Fibroblast of peridontal ligament (primary cell): Measurements from ENCODE around the gene DOC2B.
A peak's percentile ranks its signal among the peaks of the same experiment; 100 is the strongest.
"Not testable (repeated sequence)": the region's sequence is repeated elsewhere in the genome, so short reads cannot be mapped to it uniquely, and the experiment has no call there.

Experiments used
- DNase-seq: peaks from one replicate; pipeline ENCODE4 v3.0.0-alpha.2; 2010; ENCODE audit errors: extremely low read depth

The DOC2B gene

DNA sequence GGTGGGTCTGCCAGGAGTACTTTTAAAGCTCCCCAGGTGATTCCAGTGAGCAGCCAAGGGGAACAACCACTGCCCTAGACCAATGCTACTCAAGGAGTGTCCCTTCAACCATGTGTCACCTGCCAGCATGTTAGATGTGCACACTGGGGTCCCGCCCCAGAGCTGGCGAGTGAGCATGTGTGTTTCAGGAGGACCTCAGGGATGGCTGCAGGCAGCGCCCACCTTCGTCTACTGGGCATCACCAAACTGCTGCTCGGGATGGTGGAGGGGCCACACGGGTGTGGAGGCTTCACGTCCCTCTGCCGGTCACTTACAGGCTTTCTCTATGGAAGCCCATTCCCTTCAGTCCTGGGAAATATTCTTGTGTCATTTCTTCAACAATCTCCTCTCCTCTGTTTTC, 29.0 kb upstream of the DOC2B start:
- no peak for DNase-seq

DNA sequence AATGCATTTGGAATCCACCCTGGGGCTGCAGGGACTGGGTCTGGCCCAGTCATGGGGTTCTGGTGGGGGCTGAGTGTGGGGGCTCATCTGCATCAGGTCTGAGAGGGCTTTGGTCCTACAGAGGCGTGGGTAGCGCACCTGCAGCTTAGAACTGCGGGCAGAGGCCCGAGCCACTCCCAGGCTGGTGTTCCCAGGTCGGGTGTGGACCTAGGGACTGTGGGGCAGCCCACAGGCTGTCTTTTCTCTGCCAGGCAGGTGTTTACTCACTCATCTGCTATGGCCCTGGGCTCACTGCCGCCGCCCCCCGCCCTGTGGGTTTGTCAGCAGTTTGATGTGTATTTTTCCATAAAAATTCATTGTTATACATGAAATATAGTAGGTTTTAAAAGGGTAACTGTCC, 27.0 kb upstream of the DOC2B start:
- DNase-seq, result no peak

DNA sequence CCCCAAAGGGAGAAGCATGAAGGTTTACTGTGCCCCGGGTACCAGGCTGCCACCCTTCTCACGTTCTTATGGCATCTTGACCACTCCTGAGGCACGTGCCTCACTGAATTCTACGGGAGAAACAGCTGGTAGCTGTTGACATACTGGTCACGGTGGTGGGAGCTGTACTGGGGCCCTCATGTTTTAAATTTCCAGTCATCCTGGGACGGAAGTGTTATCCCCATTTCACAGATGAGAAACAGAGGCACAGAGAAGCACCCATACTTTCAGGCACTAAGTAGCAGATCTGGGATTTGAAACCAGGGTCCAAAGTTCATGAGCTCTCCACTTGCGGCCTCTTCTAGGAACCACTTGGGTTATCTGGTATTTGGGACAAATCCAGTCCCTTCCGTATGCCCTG, 26.3 kb upstream of the DOC2B start:
- DNase-seq, result no peak

DNA sequence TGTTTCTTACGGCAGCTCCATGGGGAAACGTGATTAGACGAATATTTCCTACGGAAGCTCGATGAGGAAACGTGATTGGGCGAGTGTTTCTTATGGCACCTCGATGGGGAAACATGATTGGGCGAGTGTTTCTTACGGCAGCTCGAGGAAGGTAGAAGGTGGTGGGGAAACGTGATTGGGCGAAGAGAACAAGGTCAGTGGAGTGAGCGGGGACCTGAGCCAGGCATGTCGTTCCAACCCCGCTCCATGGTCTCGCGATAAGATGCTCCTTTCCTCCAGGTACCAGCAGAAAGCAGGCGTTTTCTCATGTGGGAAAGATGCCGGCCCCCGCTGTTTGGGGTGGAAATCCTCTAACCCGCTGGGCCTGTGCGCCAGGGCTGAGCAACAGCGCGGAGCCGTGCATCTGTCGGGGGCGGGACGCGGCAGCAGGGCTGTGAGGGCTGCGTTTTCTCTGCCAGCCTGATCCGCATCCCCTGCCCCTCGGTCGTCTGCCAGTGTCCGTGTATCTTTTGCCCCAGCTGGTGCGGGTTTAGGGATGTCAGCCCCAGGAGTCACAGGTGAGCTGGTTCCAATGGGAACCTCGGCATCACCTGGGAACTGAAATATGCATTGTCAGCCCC, 25.6 kb upstream of the DOC2B start:
- no peak for DNase-seq

DNA sequence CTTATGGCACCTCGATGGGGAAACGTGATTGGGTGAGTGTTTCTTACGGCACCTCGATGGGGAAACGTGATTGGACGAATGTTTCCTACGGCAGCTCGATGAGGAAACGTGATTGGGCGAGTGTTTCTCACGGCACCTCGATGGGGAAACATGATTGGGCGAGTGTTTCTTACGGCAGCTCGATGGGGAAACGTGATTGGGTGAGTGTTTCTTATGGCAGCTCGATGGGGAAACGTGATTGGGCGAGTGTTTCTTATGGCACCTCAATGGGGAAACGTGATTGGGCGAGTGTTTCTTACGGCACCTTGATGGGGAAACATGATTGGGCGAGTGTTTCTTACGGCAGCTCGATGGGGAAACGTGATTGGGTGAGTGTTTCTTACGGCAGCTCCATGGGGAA, 25.0 kb upstream of the DOC2B start:
- not testable (repeated sequence) for DNase-seq

DNA sequence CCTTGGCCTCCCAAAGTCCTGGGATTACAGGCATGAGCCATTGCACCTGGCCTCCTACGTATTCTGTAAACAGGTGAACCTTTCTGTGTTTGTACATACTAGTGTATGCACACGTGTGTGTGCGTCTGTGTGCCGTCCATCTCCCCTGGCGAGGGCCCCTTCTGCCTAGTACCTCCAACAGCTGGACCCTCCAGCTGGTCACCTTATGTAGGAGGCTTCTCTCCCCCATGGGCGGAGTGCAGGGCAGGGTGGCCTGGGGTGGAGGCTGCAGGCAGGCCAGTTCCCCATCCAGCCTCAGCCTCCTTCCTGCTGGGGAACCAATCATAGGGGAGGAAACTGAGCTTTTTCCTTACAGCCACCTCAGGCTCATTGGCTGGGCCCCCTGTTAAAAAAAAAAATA, 24.4 kb upstream of the DOC2B start:
- DNase-seq, result no peak

DNA sequence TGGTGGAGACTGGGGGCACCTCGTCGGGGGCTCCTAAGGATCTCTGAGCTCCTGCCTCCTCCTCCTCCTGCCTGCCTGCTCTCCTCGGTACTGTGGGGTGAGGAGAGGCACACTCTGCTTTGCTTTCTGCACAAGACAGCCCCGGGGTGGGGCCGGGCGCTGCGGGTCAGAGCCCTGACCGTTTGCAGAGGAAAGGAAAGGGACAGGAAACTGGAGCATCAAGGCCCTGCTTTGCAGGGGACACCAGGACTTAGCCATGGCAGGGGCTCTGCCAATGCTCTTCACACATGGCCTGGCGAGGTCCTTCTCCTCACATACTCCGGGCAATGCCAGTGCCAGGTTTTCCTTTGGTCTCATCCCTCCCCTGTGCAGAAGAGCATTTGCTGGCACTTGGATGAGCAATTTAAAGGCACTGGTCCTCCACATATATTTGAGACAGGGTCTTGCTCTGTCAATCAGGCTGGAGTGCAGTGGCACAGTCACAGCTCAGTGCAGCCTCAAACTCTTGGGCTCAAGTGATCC, 23.8 kb upstream of the DOC2B start:
- DNase-seq, result no peak

DNA sequence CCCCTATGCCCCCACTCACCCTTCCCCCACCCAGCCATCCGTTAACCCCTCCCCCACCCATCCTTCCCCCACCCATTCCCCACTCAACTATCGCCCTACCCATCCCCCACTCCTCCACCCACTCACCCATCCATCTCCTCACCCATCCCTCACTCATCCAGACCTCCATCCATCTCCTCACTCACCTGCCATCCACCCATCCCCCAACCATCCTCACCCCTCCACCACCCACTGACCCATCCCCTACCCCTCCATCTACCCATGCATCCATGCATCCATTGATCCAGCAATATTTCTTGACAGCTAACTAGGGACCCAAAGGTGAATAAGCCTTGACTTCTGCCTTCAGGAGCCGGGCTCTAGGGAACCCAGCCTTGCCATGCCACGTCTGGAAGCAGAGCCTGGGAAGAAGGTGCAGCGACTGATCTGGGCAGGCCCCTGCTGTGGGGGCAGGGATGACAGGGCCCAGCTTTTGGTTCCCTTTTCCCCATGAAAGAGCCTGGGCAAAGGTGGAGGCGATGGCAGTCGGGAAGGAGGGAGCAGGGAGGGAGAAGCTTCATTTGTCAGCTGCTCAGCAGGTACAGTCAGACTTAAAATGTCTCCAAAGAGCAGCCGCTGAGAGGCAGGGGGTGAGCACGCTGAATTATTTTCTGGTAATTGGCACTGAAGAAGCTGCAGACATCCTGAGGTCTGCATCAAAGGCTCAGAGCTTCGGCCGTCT, 23.1 kb upstream of the DOC2B start:
- no peak for DNase-seq

DNA sequence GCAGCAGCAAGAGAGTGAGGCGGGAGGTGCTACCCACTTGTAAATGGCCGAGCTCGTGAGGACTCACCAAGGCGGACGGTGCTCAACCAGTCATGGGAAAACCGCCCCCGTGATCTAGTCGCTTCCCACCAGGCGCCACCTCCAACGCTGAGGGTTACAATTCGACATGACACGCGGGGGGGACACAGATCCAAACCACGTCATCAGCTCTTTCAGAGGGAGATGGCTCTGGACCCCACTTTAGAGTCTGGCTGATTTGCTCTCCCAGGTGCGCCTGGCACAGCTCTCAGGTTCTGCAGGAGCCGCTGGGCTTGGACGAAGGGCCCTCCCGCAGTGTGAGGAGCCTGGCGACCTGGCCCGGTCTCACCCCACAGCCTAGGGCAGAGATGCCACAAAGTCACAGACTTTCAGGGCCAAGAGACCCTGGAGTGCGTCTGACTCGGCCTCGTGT, 21.1 kb upstream of the DOC2B start:
- DNase-seq, result no peak

DNA sequence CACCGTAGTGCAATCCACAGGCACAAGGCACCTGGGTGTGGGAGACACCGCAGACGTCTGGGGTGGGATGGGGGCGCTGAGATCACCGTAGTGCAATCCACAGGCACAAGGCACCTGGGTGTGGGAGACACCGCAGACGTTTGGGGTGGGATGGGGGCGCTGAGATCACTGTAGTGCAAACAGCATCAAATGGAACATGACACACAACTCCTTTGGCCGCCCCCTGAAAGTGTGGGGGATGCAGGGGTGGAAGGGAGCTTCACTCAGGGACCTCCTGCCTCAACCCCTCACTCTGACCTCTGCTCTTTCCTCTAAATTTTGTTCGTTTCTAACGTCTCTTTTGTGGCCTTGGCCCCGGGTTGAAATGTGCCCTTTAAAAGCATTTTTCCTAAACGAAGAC, 20.3 kb upstream of the DOC2B start:
- DNase-seq, result not testable (repeated sequence)

DNA sequence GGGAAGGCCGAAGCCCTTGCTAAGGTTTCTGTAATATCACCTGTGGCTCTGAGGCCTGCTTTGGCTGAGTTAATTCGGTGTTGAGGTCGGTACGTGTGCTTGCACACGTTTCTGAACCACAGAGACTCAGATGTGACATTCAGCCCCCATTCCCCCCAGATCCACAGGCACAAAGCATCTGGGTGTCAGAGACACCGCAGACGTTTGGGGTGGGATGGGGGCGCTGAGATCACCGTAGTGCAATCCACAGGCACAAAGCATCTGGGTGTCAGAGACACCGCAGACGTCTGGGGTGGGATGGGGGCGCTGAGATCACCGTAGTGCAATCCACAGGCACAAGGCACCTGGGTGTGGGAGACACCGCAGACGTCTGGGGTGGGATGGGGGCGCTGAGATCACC, 19.8 kb upstream of the DOC2B start:
- not testable (repeated sequence) for DNase-seq

DNA sequence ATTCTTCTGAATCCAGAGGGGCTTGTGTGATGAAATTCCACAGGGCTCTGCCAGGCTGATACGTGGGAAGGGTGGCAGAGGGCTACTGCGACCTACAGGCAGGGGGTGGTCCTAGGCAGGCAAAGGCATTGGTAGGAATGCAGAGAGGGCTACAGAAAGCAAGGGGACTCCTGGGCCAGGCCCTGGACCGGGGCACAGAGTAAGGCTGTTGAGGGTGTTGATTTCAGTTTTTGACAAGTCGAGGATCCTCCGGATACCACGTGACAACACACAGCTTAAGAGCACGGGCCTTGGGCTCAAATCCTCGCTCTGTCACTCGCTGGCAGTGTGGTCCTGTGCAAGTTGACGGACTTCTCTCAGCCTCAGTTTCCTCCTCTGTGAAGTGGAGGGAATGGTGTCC, 19.1 kb upstream of the DOC2B start:
- no peak for DNase-seq

DNA sequence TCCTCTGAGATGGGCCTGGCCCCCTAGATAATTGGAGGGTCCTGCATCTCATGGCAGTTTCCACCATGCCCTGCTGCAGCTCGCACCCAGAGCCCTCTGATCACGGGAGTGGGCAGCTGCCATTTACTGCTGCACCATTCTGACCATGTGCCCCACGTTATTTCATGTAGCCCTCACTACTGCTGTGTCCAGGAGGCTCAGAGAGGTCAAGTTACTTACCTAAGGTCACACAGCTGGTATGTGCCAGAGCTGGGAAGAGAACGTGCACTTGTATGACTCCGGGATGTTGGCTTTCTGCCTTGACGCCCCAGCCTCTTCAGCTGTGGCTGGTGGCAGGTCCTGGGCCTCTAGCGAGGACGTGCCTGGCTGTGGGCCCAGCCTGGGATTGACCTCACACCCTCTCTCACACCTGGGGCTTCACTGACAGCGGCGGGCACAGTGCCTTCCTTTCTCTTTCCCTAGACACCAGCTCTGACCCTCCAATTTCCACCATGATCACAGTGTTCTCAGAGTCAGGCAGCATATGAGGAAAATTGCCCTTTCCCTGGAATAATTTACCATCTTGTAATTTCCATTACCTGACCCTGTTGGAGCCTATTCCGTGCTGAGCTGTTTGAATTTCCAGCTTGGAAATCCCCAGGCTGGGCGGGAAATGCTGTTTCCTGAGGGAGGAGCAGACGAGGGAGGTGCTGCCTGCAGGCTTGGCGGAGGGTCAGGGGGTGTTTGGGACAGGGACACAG, 18.5 kb upstream of the DOC2B start:
- DNase-seq, result no peak

DNA sequence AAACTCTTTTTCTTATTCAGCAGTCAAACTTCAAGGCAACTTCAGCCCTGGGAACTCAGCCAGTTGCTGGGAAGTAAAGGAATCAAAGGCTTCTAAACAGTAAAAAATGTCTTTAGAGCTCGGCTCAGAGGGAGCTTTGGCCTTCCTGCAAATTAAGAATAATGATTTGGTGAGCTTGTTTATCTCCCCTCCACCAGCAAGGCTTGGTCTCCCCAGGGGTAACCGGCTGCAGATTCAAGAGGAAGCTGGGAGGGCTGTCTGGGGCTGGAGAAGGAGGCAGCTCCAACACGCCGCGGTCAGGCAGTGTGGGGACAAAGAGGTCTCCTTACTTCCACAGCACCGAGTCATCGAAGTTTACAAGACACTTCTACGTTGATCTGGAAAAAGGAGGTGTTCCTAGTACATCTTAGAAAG, 17.7 kb upstream of the DOC2B start:
- peak; percentile 21 for DNase-seq

DNA sequence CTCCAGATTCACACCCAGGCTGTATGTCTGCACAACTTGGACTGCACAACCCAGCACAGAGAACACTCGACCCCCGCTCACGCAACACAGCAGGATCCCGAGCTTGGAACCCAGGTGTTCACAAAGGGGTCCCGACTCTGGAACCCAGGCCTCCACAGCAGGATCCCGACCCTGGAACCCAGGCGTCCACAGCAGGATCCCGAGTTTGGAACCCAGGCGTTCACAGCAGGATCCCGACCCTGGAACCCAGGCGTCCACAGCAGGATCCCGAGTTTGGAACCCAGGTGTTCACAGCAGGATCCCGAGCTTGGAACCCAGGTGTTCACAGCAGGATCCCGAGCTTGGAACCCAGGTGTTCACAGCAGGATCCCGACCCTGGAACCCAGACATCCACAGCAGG, 16.8 kb upstream of the DOC2B start:
- DNase-seq, result not testable (repeated sequence)

DNA sequence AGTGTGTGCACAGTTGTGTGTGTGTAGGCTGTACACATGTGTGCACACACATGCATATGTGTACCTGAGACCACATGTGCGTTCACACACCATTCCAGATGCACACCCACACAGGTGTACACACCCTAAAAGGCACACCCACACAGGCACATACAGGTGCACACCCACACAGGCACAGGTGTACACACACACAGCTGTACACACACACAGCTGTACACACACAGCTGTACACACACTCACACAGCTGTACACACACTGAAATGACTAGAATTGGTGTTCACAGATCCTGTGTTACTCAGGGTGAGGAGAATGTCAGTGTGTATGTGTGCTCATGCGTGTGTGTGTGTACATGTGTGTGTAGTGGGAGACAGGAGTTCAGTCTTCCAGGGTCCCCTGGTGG, 15.9 kb upstream of the DOC2B start:
- DNase-seq, result no peak

DNA sequence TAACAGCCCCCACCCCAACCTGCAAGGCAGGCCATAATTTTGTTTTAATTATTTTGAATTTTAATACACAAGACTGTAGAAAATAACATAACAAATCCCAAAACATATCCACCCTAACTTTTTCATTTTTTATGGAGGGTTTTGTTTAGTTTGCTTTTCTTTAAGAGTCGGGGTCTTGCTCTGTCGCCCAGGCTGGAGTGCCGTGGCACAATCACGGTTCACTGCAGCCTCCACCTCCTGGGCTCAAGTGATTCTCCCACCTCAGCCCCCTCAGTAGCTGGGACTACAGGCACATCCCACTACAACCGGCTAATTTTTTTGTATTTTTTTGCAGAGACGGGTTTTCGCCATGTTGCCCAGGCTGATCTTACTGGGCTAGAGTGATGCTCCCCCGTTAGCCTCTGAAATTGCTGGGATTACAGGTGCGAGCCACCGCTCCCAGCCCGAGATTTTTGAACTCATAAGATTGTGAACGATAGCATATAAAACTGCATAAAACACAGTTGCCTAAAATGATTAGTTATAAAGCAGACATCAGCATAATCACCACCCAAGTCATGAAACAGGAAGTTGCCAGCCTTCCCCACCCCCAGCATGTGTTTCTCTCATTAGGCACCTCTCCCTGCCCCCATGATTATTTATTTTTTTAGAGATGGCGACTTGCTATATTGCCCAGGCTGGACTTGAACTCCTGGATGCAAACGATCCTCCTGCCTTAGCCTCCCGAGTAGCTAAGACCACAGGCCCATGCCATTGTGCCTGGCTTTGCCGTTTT, 13.6 kb upstream of the DOC2B start:
- no peak for DNase-seq

DNA sequence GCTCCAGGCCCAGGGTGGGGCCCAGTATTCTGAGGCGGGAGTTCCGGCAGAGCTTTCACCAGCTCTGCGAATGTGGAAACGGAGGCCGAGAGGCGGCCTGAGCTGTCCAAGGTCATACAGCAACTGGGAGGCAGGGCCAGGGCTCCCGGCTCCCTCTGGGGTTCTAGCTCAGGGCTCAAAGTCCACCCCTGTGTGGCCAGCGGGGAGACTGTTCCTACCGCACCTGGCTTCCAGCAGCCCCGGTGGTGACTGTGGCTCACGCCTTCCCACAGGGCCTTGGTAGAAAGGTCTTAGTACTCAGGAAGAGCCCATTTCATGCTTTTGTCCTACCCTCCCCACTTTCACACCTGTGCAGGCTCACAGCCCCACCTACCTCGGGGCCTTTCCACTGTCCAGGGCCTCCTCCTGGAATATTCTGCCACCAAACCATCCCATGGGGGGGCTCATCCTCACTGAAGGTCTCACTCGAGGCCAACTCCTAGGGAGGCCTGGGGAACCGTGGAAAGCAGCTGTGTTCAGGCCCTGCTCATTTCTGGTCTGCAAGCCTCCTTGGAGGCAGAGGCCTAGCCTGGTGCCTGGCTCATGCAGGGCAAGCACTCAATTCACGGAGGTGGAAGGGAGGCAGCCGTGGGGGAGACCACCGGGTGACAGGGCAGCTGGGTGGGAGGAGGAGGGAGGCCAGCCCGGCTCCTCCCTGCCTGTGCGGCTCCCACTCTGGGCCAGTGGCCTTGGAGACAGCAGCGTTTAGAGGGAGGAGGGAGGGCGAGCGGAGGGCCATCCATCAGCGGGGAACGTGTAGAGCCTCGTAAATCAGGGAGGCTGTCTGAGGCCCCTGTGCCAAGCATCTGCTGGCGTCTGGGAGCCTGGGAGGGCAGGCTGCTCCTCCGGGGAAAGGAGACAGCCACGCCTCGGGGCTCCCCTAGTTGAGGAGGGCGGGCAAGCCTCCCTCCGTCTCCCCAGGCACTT, 12.7 kb upstream of the DOC2B start:
- no peak for DNase-seq

DNA sequence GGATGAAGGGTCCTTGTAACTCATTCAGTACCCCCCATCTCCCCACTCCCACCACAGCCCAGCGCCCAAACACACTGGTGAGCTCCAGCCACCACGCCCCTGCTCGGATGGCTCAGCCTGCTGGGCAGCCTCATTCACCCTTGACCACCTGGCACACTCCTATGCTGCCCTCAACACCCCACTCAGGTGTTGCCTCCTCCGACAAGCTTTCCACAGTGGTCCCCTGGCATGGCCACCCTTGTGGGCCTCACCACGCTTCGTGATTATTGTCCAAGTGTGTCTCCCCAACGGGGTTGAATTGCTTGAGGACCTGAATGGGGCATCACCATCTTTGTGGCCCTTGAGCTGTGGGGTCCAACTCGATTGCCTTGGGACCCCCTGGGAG, 12.0 kb upstream of the DOC2B start:
- no peak for DNase-seq

DNA sequence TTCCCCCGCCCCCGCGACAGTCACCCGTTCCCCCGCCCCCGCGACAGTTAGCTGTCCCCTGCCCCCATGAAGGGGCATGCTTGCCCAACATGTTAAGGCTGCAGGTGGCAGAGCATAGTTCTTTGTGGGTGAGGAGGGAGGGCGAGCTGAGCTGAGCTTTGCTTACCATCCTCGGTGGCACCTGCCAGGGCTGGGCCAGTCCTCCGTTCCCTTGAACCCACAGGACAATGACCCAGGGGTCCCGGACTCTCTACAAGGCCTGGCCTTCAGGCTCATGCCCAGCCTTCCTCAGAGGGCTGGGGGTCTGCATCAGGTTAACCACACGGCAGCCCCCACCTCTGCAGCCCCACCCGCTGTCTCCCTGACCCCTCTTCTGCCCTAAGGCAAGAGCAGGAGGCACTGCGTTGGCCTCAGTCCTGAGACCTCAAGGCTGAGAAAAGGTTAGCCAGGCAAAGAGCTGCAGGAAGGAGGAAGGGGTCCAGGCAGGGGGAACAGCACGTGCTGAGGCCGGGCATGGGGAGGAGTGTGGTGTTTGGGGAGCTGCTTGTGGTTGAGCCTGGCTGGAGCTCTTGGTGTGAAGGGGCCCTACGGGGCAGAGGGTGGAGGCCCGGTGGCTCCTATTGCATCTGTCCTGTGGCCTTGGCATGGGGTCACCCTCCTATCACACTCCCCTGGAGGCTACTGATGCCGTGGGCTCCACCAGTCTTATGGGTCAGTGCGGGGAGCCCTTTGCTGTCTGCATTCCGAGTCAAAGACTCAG, 11.4 kb upstream of the DOC2B start:
- DNase-seq, result no peak
